PC-3 (cell line): ENCODE data around the gene HDLBP. TPM values are rescaled to one million over a fixed set of nuclear protein-coding genes. Genes with fewer than 3 reads are reported as not detected.

Experiments
- ATAC-seq: fragments of 200-7000 bp; cut with Tn5 transposase; 2 replicates; pipeline ENCODE4 v1.9.1; 2020; ENCODE audit warnings: mild to moderate bottlenecking, moderate library complexity
- BruUV-seq: library from RNA; stranded (reverse); fragments of 400-500 nt; replicated peaks from 2 replicates; lab custom pipeline; 2021; lab: Mats Ljungman, UMichigan
- CTCF ChIA-PET: fragments of 300-600 bp; sonication (Branson Sonifier 250); formaldehyde crosslinking; loops from one replicate; lab custom pipeline; 2022; ENCODE audit warnings: antibody characterized with exemption; lab: Charles Lee
- POLR2A ChIA-PET: fragments of 300-600 bp; sonication (Branson Sonifier 250); formaldehyde crosslinking; loops from one replicate; lab custom pipeline; 2022; ENCODE audit warnings: antibody characterized with exemption; ENCODE audit not compliant: unreplicated experiment; lab: Charles Lee
- DNase-seq: peaks from one replicate; pipeline ENCODE4 v3.0.0-alpha.2; 2015
- H2AFZ ChIP-seq: fragments of 300-600 bp; sonication (generic); 2 replicates; pipeline ENCODE4 v1.6.0; 2016; ENCODE audit warnings: antibody characterized with exemption, low read length
- H3F3A ChIP-seq: fragments of 300-600 bp; sonication (generic); one replicate; pipeline ENCODE4 v1.6.0; 2017; ENCODE audit warnings: antibody characterized with exemption, low read length, control low read depth, mild to moderate bottlenecking; ENCODE audit not compliant: unreplicated experiment
- H3K27ac ChIP-seq: fragments of 300-600 bp; sonication (generic); 2 replicates; pipeline ENCODE4 v1.5.1; 2016; ENCODE audit warnings: mild to moderate bottlenecking, low read length
- H3K27me3 ChIP-seq: fragments of 300-600 bp; sonication (generic); 2 replicates; pipeline ENCODE4 v1.6.1; 2016; ENCODE audit warnings: low read length, mixed read lengths
- H3K36me3 ChIP-seq: fragments of 300-600 bp; sonication (generic); 2 replicates; pipeline ENCODE4 v1.6.1; 2016; ENCODE audit warnings: low read depth, mixed run types, low read length, mixed read lengths
- H3K4me1 ChIP-seq: fragments of 300-600 bp; sonication (generic); 2 replicates; pipeline ENCODE4 v1.5.1; 2016; ENCODE audit warnings: low read length; ENCODE audit not compliant: insufficient read depth
- H3K4me2 ChIP-seq: fragments of 300-600 bp; sonication (generic); 2 replicates; pipeline ENCODE4 v1.6.0; 2016; ENCODE audit warnings: low read length
- H3K4me3 ChIP-seq: fragments of 300-600 bp; sonication (generic); 2 replicates; pipeline ENCODE4 v1.5.1; 2016; ENCODE audit warnings: mild to moderate bottlenecking, low read length, mixed read lengths
- H3K79me2 ChIP-seq: fragments of 300-600 bp; sonication (generic); 2 replicates; pipeline ENCODE4 v1.6.1; 2017; ENCODE audit warnings: low read length, mixed read lengths
- H3K9ac ChIP-seq: fragments of 300-600 bp; sonication (generic); 2 replicates; pipeline ENCODE4 v1.6.0; 2016; ENCODE audit warnings: mild to moderate bottlenecking, low read length
- H3K9me2 ChIP-seq: fragments of 300-600 bp; sonication (generic); replicated peaks from 2 replicates; pipeline ENCODE4 v1.6.1; 2016; ENCODE audit warnings: mixed run types, low read length, mixed read lengths
- H3K9me3 ChIP-seq: fragments of 300-600 bp; sonication (generic); 2 replicates; pipeline ENCODE4 v1.6.1; 2016; ENCODE audit warnings: low read length, mixed read lengths
- H4K20me1 ChIP-seq: fragments of 300-600 bp; sonication (generic); 2 replicates; pipeline ENCODE4 v1.6.1; 2016; ENCODE audit warnings: low read length, mixed read lengths
- CTCF ChIP-seq: fragments of 300-600 bp; sonication (generic); conservative IDR thresholded peaks from 2 replicates; pipeline ENCODE4 v1.5.1; 2017; ENCODE audit warnings: antibody characterized with exemption, low read depth, mild to moderate bottlenecking, low read length
- EZH2 ChIP-seq: fragments of 300-600 bp; sonication (generic); IDR thresholded peaks from one replicate; pipeline ENCODE4 v1.6.1; 2017; ENCODE audit warnings: antibody characterized with exemption, mild to moderate bottlenecking, low read length; ENCODE audit not compliant: unreplicated experiment
- EZH2phosphoT487 ChIP-seq: fragments of 300-600 bp; sonication (generic); IDR thresholded peaks from 2 replicates; pipeline ENCODE4 v1.6.1; 2018; ENCODE audit warnings: mild to moderate bottlenecking, antibody characterized with exemption, low read length, borderline replicate concordance
- intact Hi-C: fragments of 100-400 bp; cut with micrococcal nuclease; formaldehyde crosslinking; loops from 2 replicates; pipeline ENCODE4 v1.9.0; 2023
- total RNA-seq: library from RNA; depleted of rRNA; stranded (reverse); fragments of >200 nt; gene quantifications from 2 replicates; pipeline ENCODE4 v1.2.3, GENCODE V29; 2014

The HDLBP gene
- total RNA-seq, 1 experiment from 2014 or later = 410 TPM

- DNase-seq (no peak), ATAC-seq (no peak)
- Histone ChIP-seq H3K27ac (no peak overlapping the region), H3K4me1 (no peaks in the 10 kb centered on the region), H3K9ac (no peak overlapping the region), H3F3A (no peaks in the 10 kb centered on the region), H2AFZ (no peak overlapping the region), H3K9me2 (no peaks in the 10 kb centered on the region), H4K20me1 (no peaks in the 10 kb centered on the region), H3K9me3 (no peaks in the 10 kb centered on the region), H3K36me3 (no peaks in the 10 kb centered on the region), H3K79me2 (no peaks in the 10 kb centered on the region), H3K27me3 (no peaks in the 10 kb centered on the region), H3K4me3 (no peak overlapping the region), H3K4me2 (no peak overlapping the region)
- POLR2A ChIA-PET = no interaction called here
- BruUV-seq = no TSS peak
- TF ChIP-seq EZH2phosphoT487 = no peak
- TF ChIP-seq EZH2 = no peak
- TF ChIP-seq CTCF = no peak
- CTCF ChIA-PET = no interaction called here
- intact Hi-C loops = no loop called here
Measured at GRCh38 chr2:241199897-241200821, 115.3 kb downstream of the HDLBP start.

- intact Hi-C loops = no loop called here
- Histone ChIP-seq H3K9me2 (no peaks in the 10 kb centered on the region), H3K79me2 (no peaks in the 10 kb centered on the region), H3F3A (no peaks in the 10 kb centered on the region), H3K9me3 (no peaks in the 10 kb centered on the region), H3K9ac (no peak overlapping the region), H4K20me1 (no peaks in the 10 kb centered on the region), H3K4me2 (no peak overlapping the region), H3K36me3 (no peaks in the 10 kb centered on the region), H3K4me3 (no peak overlapping the region), H3K27me3 (no peaks in the 10 kb centered on the region), H3K27ac (no peak overlapping the region), H2AFZ (no peak overlapping the region), H3K4me1 (no peaks in the 10 kb centered on the region)
- CTCF ChIA-PET = no interaction called here
- no peak for TF ChIP-seq CTCF
- TF ChIP-seq EZH2phosphoT487 = no peak
- no peak for TF ChIP-seq EZH2
- DNase-seq (no peak), ATAC-seq (no peak)
- POLR2A ChIA-PET = no interaction called here
- BruUV-seq = no TSS peak
Measured at GRCh38 chr2:241199286-241199685, 116.2 kb downstream of the HDLBP start.
